HG03460 (cell line): Measurements from ENCODE around the gene KRTAP1-1.
"Not testable (repeated sequence)": the region's sequence is repeated elsewhere in the genome, so short reads cannot be mapped to it uniquely, and the experiment has no call there.

ENCODE experiments used
- ATAC-seq: cut with Tn5 transposase; IDR thresholded peaks from one replicate; pipeline ENCODE4 v1.9.1; 2021; ENCODE audit not compliant: unreplicated experiment

The KRTAP1-1 gene

GRCh38 chr17:41057547-41057946 is 16.3 kb upstream of the KRTAP1-1 start:
- no peak for ATAC-seq

- not testable (repeated sequence) for ATAC-seq
Observed at GRCh38 chr17:41055130-41055529, 13.9 kb upstream of the KRTAP1-1 start, which contains the start of gene KRTAP2-2. TSS of gene KRTAP2-2 (minus strand) at chr17:41055230. CDS start at chr17:41055211, 19 bp downstream.

GRCh38 chr17:41054556-41054955 is 13.3 kb upstream of the KRTAP1-1 start:
- ATAC-seq: not testable (repeated sequence)

- no peak for ATAC-seq
Observed at GRCh38 chr17:41054025-41054424, 12.8 kb upstream of the KRTAP1-1 start.

- ATAC-seq: no peak
Observed at GRCh38 chr17:41052566-41052965, 11.3 kb upstream of the KRTAP1-1 start.

GRCh38 chr17:41049110-41049509 is 7.9 kb upstream of the KRTAP1-1 start:
- no peak for ATAC-seq

- no peak for ATAC-seq
Observed at GRCh38 chr17:41048441-41048840, 7.2 kb upstream of the KRTAP1-1 start.

GRCh38 chr17:41046735-41047465 is 5.7 kb upstream of the KRTAP1-1 start, which contains the start of gene KRTAP2-1:
TSS of gene KRTAP2-1 (minus strand) at chr17:41047316. CDS start at chr17:41047267, 49 bp downstream.
- ATAC-seq: not testable (repeated sequence)

GRCh38 chr17:41042953-41043352 is 1.7 kb upstream of the KRTAP1-1 start:
- ATAC-seq: no peak

GRCh38 chr17:41037853-41038350 is 3.3 kb downstream of the KRTAP1-1 start:
- no peak for ATAC-seq

- ATAC-seq: not testable (repeated sequence)
Observed at GRCh38 chr17:41034346-41034935, 6.8 kb downstream of the KRTAP1-1 start, which contains the start of gene KRTAP1-3. TSS of gene KRTAP1-3 (minus strand) at chr17:41034874. CDS start at chr17:41034821, 53 bp downstream.

- no peak for ATAC-seq
Observed at GRCh38 chr17:41029633-41030245, 11.5 kb downstream of the KRTAP1-1 start, which contains the start of gene KRTAP1-4. TSS of gene KRTAP1-4 (minus strand) at chr17:41030195. CDS start at chr17:41030078, 117 bp downstream.

GRCh38 chr17:41026715-41027471 is 14.4 kb downstream of the KRTAP1-1 start, which contains the start of gene KRTAP1-5:
TSS of gene KRTAP1-5 (minus strand) at chr17:41027208. CDS start at chr17:41027155, 53 bp downstream.
- ATAC-seq: no peak

GRCh38 chr17:41024697-41025096 is 16.6 kb downstream of the KRTAP1-1 start:
- ATAC-seq: no peak

GRCh38 chr17:41020336-41020735 is 20.9 kb downstream of the KRTAP1-1 start:
- ATAC-seq: no peak

GRCh38 chr17:41019415-41019814 is 21.8 kb downstream of the KRTAP1-1 start:
- ATAC-seq: no peak

GRCh38 chr17:41018541-41018940 is 22.7 kb downstream of the KRTAP1-1 start:
- ATAC-seq: no peak

- no peak for ATAC-seq
Observed at GRCh38 chr17:41016578-41017215, 24.6 kb downstream of the KRTAP1-1 start.

GRCh38 chr17:41015454-41015853 is 25.8 kb downstream of the KRTAP1-1 start:
- no peak for ATAC-seq

- ATAC-seq: no peak
Observed at GRCh38 chr17:41013606-41014005, 27.6 kb downstream of the KRTAP1-1 start.
